Measurements from ENCODE around the gene UACA. TPM values are rescaled to one million over a fixed set of nuclear protein-coding genes. Genes with fewer than 3 reads are reported as not detected.
A peak's percentile ranks its signal among the peaks of the same experiment; 100 is the strongest.

Gene UACA
- total RNA-seq, 1 experiment from 2014 or later: 38.0 TPM

- peaks cover 2% of the 10 kb centered on the region; the same call in 1 of the 2 replicates for H3K4me1 ChIP-seq (ENCODE audit: insufficient read depth, low read length)
- Mint-ChIP-seq H3K27ac (0 out of 7 replicates have a peak overlapping the region, but pooled peaks of 1 of the 3 experiments have one; percentile 26), H3K9me3 (no peaks in the 10 kb centered on the region), H3K27me3 (ENCODE audit: low read depth) (no peaks in the 10 kb centered on the region), H3K4me3 (no peak overlapping the region), H3K36me3 (ENCODE audit: insufficient read depth in 1 of 3, low read depth in 3 of 3) (0 out of 7 replicates have a peak, but pooled peaks cover 0 to 1% (median 0%) of the 10 kb centered on the region in 3 experiments), H3K4me1 (peaks cover 54% of the 10 kb centered on the region in 2 experiments)
- no peak overlapping the region for H3K14ac ChIP-seq (ENCODE audit: insufficient read depth, low read length)
- no peaks in the 10 kb centered on the region for H3K27me3 ChIP-seq (ENCODE audit: insufficient read depth, low read length)
- no peak overlapping the region for H4K8ac ChIP-seq (replicated peaks; ENCODE audit: insufficient read length, low read depth, low read length)
- H2AK5ac ChIP-seq (ENCODE audit: insufficient read length, low read length): no peak overlapping the region
- no peak for DNase-seq
- no peaks in the 10 kb centered on the region for H3K23me2 ChIP-seq (ENCODE audit: insufficient read length, low read depth, low read length, poor library complexity, severe bottlenecking)
- H3K27ac ChIP-seq (ENCODE audit: insufficient read length, low read depth, low read length): no peak overlapping the region
- no peak overlapping the region for H2BK120ac ChIP-seq (ENCODE audit: low read depth, low read length, poor library complexity, severe bottlenecking)
- H2BK15ac ChIP-seq (ENCODE audit: low read depth, low read length): no peak overlapping the region
- H2BK12ac ChIP-seq (ENCODE audit: insufficient read length, low read depth, low read length): no peak overlapping the region
- no peak overlapping the region for H4K5ac ChIP-seq (ENCODE audit: insufficient read length, low read depth, low read length)
- no peak overlapping the region for H3K9ac ChIP-seq (ENCODE audit: extremely low read depth, insufficient read length, low read length)
- H3K18ac ChIP-seq (ENCODE audit: insufficient read length, low read depth, low read length): no peak overlapping the region
- H4K91ac ChIP-seq (ENCODE audit: insufficient read length, low read depth, low read length): no peak overlapping the region
- H3K79me2 ChIP-seq (ENCODE audit: insufficient read depth, low read length): no peaks in the 10 kb centered on the region
- H3T11ph ChIP-seq (ENCODE audit: low read length): no peak overlapping the region
- H3K56ac ChIP-seq (ENCODE audit: insufficient read length, low read depth, low read length): no peak overlapping the region
- no peak overlapping the region for H3K4me2 ChIP-seq (ENCODE audit: insufficient read depth, insufficient read length, low read length)
- no peak overlapping the region for H3K23ac ChIP-seq (ENCODE audit: insufficient read length, low read depth, low read length)
- H3K4ac ChIP-seq (ENCODE audit: low read depth, low read length): no peak overlapping the region
- no peaks in the 10 kb centered on the region for H3K9me3 ChIP-seq (ENCODE audit: control insufficient read depth, low read depth, low read length)
- H2BK5ac ChIP-seq (ENCODE audit: insufficient read length, low read length): no peak overlapping the region
- H2BK20ac ChIP-seq (ENCODE audit: low read depth, low read length, poor library complexity, severe bottlenecking): no peak overlapping the region
- no peak for TF ChIP-seq CTCF (conservative IDR thresholded peaks at IDR 0.05)
- H4K20me1 ChIP-seq (ENCODE audit: control insufficient read depth, insufficient read depth, insufficient read length): no peaks in the 10 kb centered on the region
- peaks cover 4% of the 10 kb centered on the region for H3K79me1 ChIP-seq (ENCODE audit: insufficient read depth, low read depth, low read length, poor library complexity, severe bottlenecking)
- WGBS (ENCODE audit: extremely low coverage, insufficient read length, low lambda C conversion rate): no CpG with 5 or more reads among the region's 2 CpGs
- H2AFZ ChIP-seq (ENCODE audit: low read length): no peak overlapping the region
These were observed 60.8 kb downstream of the UACA start for GRCh38 chr15:70702584-70702983.

Data from H9 (cell line).